GM12873 (cell line): ENCODE measurements around the gene KCNE4.

Source experiments
- CTCF ChIP-seq: IDR thresholded peaks from 2 replicates; pipeline ENCODE4 v1.5.1; 2012; ENCODE audit warnings: low read depth, mild to moderate bottlenecking, moderate library complexity, low read length, control low read depth; ENCODE audit not compliant: insufficient read depth; ENCODE audit errors: missing control alignments

The KCNE4 gene

DNA sequence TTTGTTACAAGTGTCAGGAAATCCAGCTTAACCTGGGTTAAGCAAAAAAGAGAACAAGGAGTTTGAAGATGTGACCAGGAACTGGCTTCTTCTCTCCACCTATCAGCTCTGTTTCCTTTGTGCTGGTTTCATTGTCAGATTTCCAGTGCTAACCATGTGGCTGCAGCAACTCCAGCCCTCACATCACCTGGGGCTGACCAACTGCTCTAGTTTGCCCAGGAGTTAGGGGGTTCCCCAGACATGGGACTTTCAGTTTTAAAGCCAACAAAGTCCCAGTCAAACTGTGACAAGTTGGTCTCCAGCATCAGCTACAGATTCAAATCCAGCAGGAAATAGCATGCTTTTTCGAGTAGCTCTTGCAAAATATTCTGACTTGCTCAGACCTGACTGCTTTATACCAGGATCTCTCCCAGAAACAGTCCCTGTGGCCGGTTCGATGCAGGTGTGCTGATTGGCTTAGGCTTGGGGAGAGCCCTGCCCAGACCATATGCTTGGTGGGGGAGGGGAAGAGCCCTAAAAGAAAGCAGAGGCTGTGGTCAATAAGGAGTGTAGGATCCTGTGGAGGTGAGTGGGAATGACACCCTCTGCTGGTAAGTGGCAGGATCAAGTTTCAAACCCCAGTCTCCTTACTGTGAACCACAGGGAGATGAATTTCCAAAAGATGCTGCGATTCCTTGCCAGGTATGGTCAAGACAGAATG is 49.5 kb downstream of the KCNE4 start:
- peak; percentile 45 for TF ChIP-seq CTCF

- TF ChIP-seq CTCF, result no peak
These were observed 50.0 kb downstream of the KCNE4 start for GRCh38 chr2:223102040-223102400.

GRCh38 chr2:223102450-223102849 is 50.5 kb downstream of the KCNE4 start:
- TF ChIP-seq CTCF, result no peak

DNA sequence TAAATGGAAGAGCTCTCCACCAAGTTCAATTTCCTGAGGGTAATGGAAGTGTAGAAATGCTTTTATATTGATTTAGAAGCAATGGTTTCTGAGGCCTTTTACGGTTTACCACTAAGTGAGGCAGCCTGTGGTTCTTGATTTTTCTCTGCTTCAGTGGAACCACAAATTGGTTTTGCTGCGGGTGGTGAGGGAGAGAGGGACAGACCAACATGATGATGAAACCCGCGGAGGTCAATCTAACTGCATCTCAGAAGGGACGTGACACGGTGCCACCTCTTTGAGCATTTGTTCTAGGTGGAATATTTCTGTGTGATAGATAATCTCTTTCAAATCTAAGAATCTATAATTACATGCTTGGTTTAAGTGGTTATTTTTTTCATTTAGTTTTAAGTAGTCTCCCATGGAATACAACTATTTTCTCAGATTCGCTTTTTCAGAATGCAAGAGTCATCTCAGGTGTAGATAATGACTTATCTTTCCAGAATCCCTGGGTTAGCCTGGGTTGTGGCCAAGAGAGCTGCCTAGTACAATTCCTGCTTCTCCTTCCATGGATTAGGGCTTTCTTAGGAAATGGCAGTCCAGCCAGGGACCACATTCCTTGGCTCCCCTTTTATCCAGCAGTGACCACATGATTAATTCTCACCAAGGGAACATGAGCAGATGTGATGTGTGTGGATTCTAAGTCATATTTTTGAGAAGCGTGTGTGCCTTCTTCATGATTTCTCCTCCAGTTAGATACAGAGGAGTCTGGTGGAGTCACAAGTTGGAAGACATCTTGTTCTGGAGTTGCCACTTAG is 52.5 kb downstream of the KCNE4 start:
- no peak for TF ChIP-seq CTCF
